Karpas-422 (cell line): ENCODE measurements around the gene HRH2. TPM values are rescaled to one million over a fixed set of nuclear protein-coding genes. Genes with fewer than 3 reads are reported as not detected.

Source experiments
- DNase-seq: peaks from one replicate; pipeline ENCODE4 v3.0.0-alpha.2; 2015
- H2AFZ ChIP-seq: fragments of 200-600 bp; sonication (generic); 2 replicates; pipeline ENCODE4 v1.6.1; 2014; ENCODE audit warnings: antibody characterized with exemption, low read length, mixed read lengths
- H3K27ac ChIP-seq: fragments of 200-600 bp; sonication (generic); 2 replicates; pipeline ENCODE4 v1.5.1; 2014; ENCODE audit warnings: mild to moderate bottlenecking, low read length, moderate library complexity
- H3K27me3 ChIP-seq: fragments of 200-600 bp; sonication (generic); 2 replicates; pipeline ENCODE4 v1.6.1; 2014; ENCODE audit warnings: low read length, mixed read lengths
- H3K36me3 ChIP-seq: fragments of 200-600 bp; sonication (generic); 2 replicates; pipeline ENCODE4 v1.6.1; 2014; ENCODE audit warnings: low read length, mixed read lengths; ENCODE audit not compliant: insufficient read depth
- H3K4me1 ChIP-seq: fragments of 200-600 bp; sonication (generic); 2 replicates; pipeline ENCODE4 v1.6.1; 2014; ENCODE audit warnings: mild to moderate bottlenecking, low read length, mixed read lengths
- H3K4me2 ChIP-seq: fragments of 200-600 bp; sonication (generic); 2 replicates; pipeline ENCODE4 v1.6.1; 2014; ENCODE audit warnings: low read length, low read depth, mild to moderate bottlenecking; ENCODE audit not compliant: poor library complexity, severe bottlenecking
- H3K4me3 ChIP-seq: fragments of 200-600 bp; sonication (generic); 2 replicates; pipeline ENCODE4 v1.5.1; 2014; ENCODE audit warnings: mild to moderate bottlenecking, antibody characterized with exemption, low read length, mixed read lengths
- H3K79me2 ChIP-seq: fragments of 200-600 bp; sonication (generic); 2 replicates; pipeline ENCODE4 v1.6.1; 2014; ENCODE audit warnings: mild to moderate bottlenecking, low read length, mixed read lengths
- H3K9ac ChIP-seq: fragments of 200-600 bp; sonication (generic); 2 replicates; pipeline ENCODE4 v1.6.0; 2014; ENCODE audit warnings: low read length
- H3K9me2 ChIP-seq: fragments of 200-600 bp; sonication (generic), shearing (Covaris generic); replicated peaks from 2 replicates; pipeline ENCODE4 v1.6.0; 2014; ENCODE audit warnings: mild to moderate bottlenecking, low read length, moderate library complexity; ENCODE audit not compliant: insufficient read depth
- H3K9me3 ChIP-seq: fragments of 300-700, 200-600 bp; sonication (generic); 2 replicates; pipeline ENCODE4 v1.6.1; 2014; ENCODE audit warnings: low read length, mixed read lengths
- H4K20me1 ChIP-seq: fragments of 200-600 bp; sonication (generic); 2 replicates; pipeline ENCODE4 v1.6.1; 2014; ENCODE audit warnings: mild to moderate bottlenecking, antibody characterized with exemption, low read length, low read depth; ENCODE audit not compliant: insufficient read depth
- total RNA-seq: library from RNA; depleted of rRNA; stranded (reverse); fragments of >200 nt; shearing (Covaris generic); gene quantifications from 2 replicates; pipeline ENCODE4 v1.2.3, GENCODE V29; 2014; ENCODE audit warnings: low replicate concordance

HRH2 gene
- total RNA-seq, 1 experiment from 2014 or later = not detected

GRCh38 chr5:175675873-175676272, 18.0 kb downstream of the HRH2 start:
- no peaks in the 10 kb centered on the region for H3K79me2 ChIP-seq
- no peak for DNase-seq
- no peak overlapping the region for H2AFZ ChIP-seq
- no peak overlapping the region for H3K4me2 ChIP-seq
- no peak overlapping the region for H3K27ac ChIP-seq
- H3K9me3 ChIP-seq = no peaks in the 10 kb centered on the region
- no peak overlapping the region for H3K9ac ChIP-seq
- H3K4me3 ChIP-seq = no peak overlapping the region
- no peaks in the 10 kb centered on the region for H3K36me3 ChIP-seq
- no peaks in the 10 kb centered on the region for H4K20me1 ChIP-seq
- no peaks in the 10 kb centered on the region for H3K27me3 ChIP-seq
- H3K4me1 ChIP-seq = no peaks in the 10 kb centered on the region
- H3K9me2 ChIP-seq = no peaks in the 10 kb centered on the region

- H3K27me3 ChIP-seq = no peaks in the 10 kb centered on the region
- no peak overlapping the region for H3K4me2 ChIP-seq
- no peak overlapping the region for H3K4me3 ChIP-seq
- no peak for DNase-seq
- no peaks in the 10 kb centered on the region for H4K20me1 ChIP-seq
- no peak overlapping the region for H3K9ac ChIP-seq
- no peak overlapping the region for H2AFZ ChIP-seq
- no peak overlapping the region for H3K27ac ChIP-seq
- H3K79me2 ChIP-seq = no peaks in the 10 kb centered on the region
- H3K9me2 ChIP-seq = no peaks in the 10 kb centered on the region
- H3K4me1 ChIP-seq = no peaks in the 10 kb centered on the region
- H3K36me3 ChIP-seq = no peaks in the 10 kb centered on the region
- no peaks in the 10 kb centered on the region for H3K9me3 ChIP-seq
Observed at GRCh38 chr5:175677571-175677970, 19.7 kb downstream of the HRH2 start.

GRCh38 chr5:175678074-175678473, 20.2 kb downstream of the HRH2 start:
- no peaks in the 10 kb centered on the region for H3K27me3 ChIP-seq
- no peaks in the 10 kb centered on the region for H3K4me1 ChIP-seq
- H4K20me1 ChIP-seq = no peaks in the 10 kb centered on the region
- no peaks in the 10 kb centered on the region for H3K36me3 ChIP-seq
- DNase-seq = no peak
- H3K9me3 ChIP-seq = no peaks in the 10 kb centered on the region
- no peaks in the 10 kb centered on the region for H3K79me2 ChIP-seq
- H3K9me2 ChIP-seq = no peaks in the 10 kb centered on the region
- H3K4me2 ChIP-seq = no peak overlapping the region
- no peak overlapping the region for H3K9ac ChIP-seq
- no peak overlapping the region for H2AFZ ChIP-seq
- H3K4me3 ChIP-seq = no peak overlapping the region
- no peak overlapping the region for H3K27ac ChIP-seq

DNA sequence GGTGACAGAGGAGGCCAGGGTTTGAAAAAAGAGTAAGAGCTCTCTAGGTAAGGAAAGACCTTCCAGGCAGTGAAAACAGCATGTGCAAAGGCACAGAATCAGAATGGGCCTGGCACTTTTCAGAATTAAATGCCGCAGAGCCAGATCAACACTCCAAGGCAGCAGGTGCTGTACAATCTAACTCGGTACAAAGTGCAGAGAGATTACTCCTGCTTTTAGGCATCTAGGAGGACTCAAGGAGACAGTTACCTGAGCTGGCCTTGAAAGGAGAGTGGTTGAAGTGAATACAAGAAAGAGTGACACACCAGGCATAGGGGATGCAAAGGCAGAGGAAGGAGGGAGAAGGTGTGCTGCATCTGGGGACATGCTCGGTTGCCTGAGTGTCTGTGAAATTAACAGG, 21.5 kb downstream of the HRH2 start:
- H2AFZ ChIP-seq = no peak overlapping the region
- no peaks in the 10 kb centered on the region for H3K27me3 ChIP-seq
- no peaks in the 10 kb centered on the region for H3K4me1 ChIP-seq
- no peak for DNase-seq
- H3K4me3 ChIP-seq = no peak overlapping the region
- no peak overlapping the region for H3K4me2 ChIP-seq
- no peaks in the 10 kb centered on the region for H3K9me3 ChIP-seq
- no peak overlapping the region for H3K27ac ChIP-seq
- H3K36me3 ChIP-seq = no peaks in the 10 kb centered on the region
- no peaks in the 10 kb centered on the region for H4K20me1 ChIP-seq
- no peaks in the 10 kb centered on the region for H3K9me2 ChIP-seq
- no peak overlapping the region for H3K9ac ChIP-seq
- H3K79me2 ChIP-seq = no peaks in the 10 kb centered on the region

DNA sequence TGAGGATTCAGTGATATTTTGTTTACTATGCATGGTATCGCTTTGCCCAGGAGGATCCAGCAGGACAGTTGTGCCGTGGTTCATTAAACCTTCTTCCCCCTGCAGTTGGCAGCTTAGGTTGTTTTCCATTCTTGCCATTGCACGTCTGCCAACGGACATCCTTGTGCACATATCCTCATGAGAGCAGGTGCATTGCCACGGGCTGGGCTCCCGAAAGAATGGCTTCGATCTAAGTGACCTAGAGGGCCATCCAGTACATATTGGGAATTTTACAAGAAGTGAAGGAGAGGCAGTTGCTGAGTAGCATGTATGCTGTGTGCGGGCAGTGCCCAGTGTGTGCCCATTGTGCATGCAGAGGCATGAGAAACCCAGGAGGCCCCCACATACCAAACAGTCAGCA, 22.1 kb downstream of the HRH2 start:
- Histone ChIP-seq H3K9me3 (no peaks in the 10 kb centered on the region), H3K4me1 (no peaks in the 10 kb centered on the region), H2AFZ (no peak overlapping the region), H3K27ac (no peak overlapping the region), H3K4me3 (no peak overlapping the region), H3K9me2 (no peaks in the 10 kb centered on the region), H3K9ac (no peak overlapping the region), H3K4me2 (no peak overlapping the region), H4K20me1 (no peaks in the 10 kb centered on the region), H3K79me2 (no peaks in the 10 kb centered on the region), H3K27me3 (no peaks in the 10 kb centered on the region), H3K36me3 (no peaks in the 10 kb centered on the region)
- DNase-seq = no peak

GRCh38 chr5:175680463-175680862, 22.6 kb downstream of the HRH2 start:
- Histone ChIP-seq H3K9ac (no peak overlapping the region), H3K4me2 (no peak overlapping the region), H2AFZ (no peak overlapping the region), H3K9me3 (no peaks in the 10 kb centered on the region), H3K27me3 (no peaks in the 10 kb centered on the region), H3K9me2 (no peaks in the 10 kb centered on the region), H3K27ac (no peak overlapping the region), H3K4me3 (no peak overlapping the region), H3K4me1 (no peaks in the 10 kb centered on the region), H3K36me3 (no peaks in the 10 kb centered on the region), H3K79me2 (no peaks in the 10 kb centered on the region), H4K20me1 (no peaks in the 10 kb centered on the region)
- DNase-seq = no peak

DNA sequence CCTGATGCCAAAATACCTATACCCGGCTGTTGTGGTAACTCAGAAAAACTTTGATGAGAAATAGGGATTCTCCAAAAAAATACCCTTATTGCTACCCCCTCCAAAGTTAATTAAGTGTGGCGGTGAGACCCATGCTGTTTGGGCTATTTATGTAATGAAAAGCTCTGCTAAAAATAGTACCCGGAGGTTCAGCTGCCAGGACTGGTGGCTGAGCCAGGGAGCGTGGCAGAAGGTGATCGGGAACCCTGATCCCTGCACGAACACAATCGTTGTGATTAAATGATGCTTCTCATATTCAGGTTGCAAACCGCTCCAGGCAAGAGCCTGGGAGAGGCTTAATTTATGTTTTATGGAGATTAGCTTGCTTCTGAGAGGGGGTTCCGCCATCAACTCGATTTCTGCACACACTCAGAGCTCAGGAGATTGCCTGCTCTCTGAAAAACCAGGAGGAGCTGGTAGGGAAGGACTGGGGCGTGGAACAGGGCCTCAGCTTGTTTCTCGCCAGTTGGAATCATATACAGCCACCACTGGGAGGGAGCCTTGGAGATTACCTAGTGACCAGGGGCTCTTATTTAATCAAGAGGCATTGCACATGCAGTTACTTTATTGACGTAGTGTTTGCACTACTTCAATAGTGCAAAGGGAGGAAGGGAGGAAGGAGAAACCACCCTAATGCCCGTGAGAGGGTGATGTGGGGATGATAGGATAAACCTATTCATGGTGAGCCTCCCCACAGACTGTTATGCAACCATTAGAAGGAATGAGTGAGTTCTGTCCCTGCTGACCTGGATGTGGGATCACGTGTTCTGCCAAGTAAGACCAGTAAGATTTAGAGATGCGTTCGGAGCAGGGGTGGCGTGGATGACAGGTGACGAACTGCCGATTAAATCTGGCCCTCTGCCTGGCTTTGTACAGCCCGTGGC, 23.4 kb downstream of the HRH2 start:
- no peaks in the 10 kb centered on the region for H3K27me3 ChIP-seq
- H3K4me3 ChIP-seq = no peak overlapping the region
- H3K4me2 ChIP-seq = no peak overlapping the region
- no peaks in the 10 kb centered on the region for H3K9me2 ChIP-seq
- no peak overlapping the region for H2AFZ ChIP-seq
- no peaks in the 10 kb centered on the region for H4K20me1 ChIP-seq
- H3K36me3 ChIP-seq = no peaks in the 10 kb centered on the region
- H3K27ac ChIP-seq = no peak overlapping the region
- DNase-seq = no peak
- H3K9me3 ChIP-seq = no peaks in the 10 kb centered on the region
- no peaks in the 10 kb centered on the region for H3K79me2 ChIP-seq
- H3K4me1 ChIP-seq = no peaks in the 10 kb centered on the region
- no peak overlapping the region for H3K9ac ChIP-seq

GRCh38 chr5:175681968-175682340, 24.1 kb downstream of the HRH2 start:
- H3K9me2 ChIP-seq = no peaks in the 10 kb centered on the region
- H3K4me3 ChIP-seq = no peak overlapping the region
- DNase-seq = no peak
- no peaks in the 10 kb centered on the region for H3K27me3 ChIP-seq
- no peak overlapping the region for H2AFZ ChIP-seq
- H3K4me1 ChIP-seq = no peaks in the 10 kb centered on the region
- no peak overlapping the region for H3K27ac ChIP-seq
- no peaks in the 10 kb centered on the region for H3K9me3 ChIP-seq
- no peak overlapping the region for H3K4me2 ChIP-seq
- no peak overlapping the region for H3K9ac ChIP-seq
- H4K20me1 ChIP-seq = no peaks in the 10 kb centered on the region
- H3K36me3 ChIP-seq = no peaks in the 10 kb centered on the region
- H3K79me2 ChIP-seq = no peaks in the 10 kb centered on the region
